Endodermal cell (in vitro differentiated cells): Measurements from ENCODE around the gene SIAE. TPM values are rescaled to one million over a fixed set of nuclear protein-coding genes. Genes with fewer than 3 reads are reported as not detected.

Experiments
- DNase-seq: peaks from one replicate; pipeline ENCODE4 v3.0.0-alpha.2; 2017
- H3K27ac ChIP-seq: 2 replicates; pipeline ENCODE4 v1.5.1; 2013; ENCODE audit warnings: mild to moderate bottlenecking, low read depth, low read length, moderate library complexity
- H3K27me3 ChIP-seq: 2 replicates; pipeline ENCODE4 v1.6.1; 2013; ENCODE audit warnings: mild to moderate bottlenecking, low read length, moderate library complexity; ENCODE audit not compliant: insufficient read depth, control insufficient read depth, poor library complexity, severe bottlenecking
- H3K36me3 ChIP-seq: 2 replicates; pipeline ENCODE4 v1.7.0; 2013; ENCODE audit warnings: mild to moderate bottlenecking, low read length, moderate library complexity; ENCODE audit not compliant: control insufficient read depth, insufficient read depth
- H3K4me1 ChIP-seq: one replicate; pipeline ENCODE4 v1.7.0; 2013; ENCODE audit warnings: low read length; ENCODE audit not compliant: control insufficient read depth, insufficient read depth
- H3K4me3 ChIP-seq: 2 replicates; pipeline ENCODE4 v1.5.1; 2013; ENCODE audit warnings: mild to moderate bottlenecking, low read length, moderate library complexity
- H3K9ac ChIP-seq: 2 replicates; pipeline ENCODE4 v1.6.1; 2013; ENCODE audit warnings: mild to moderate bottlenecking, low read length, moderate library complexity; ENCODE audit not compliant: poor library complexity, severe bottlenecking; ENCODE audit errors: extremely low read depth
- H3K9me3 ChIP-seq: 2 replicates; pipeline ENCODE4 v1.6.1; 2013; ENCODE audit warnings: mild to moderate bottlenecking, low read length, moderate library complexity; ENCODE audit not compliant: control insufficient read depth
- H3K27ac Mint-ChIP-seq: 2 replicates; pipeline ENCODE4 v1.8.0; 2020; ENCODE audit warnings: mixed read lengths
- H3K27me3 Mint-ChIP-seq: 2 replicates; pipeline ENCODE4 v1.8.0; 2021; ENCODE audit warnings: mild to moderate bottlenecking, mixed read lengths; ENCODE audit not compliant: insufficient read depth
- H3K36me3 Mint-ChIP-seq: 2 replicates; pipeline ENCODE4 v1.8.0; 2020; ENCODE audit warnings: low read depth, mixed read lengths
- H3K4me1 Mint-ChIP-seq: 2 replicates; pipeline ENCODE4 v1.8.0; 2020; ENCODE audit warnings: mixed read lengths
- H3K4me3 Mint-ChIP-seq: 2 replicates; pipeline ENCODE4 v1.8.0; 2020; ENCODE audit warnings: mild to moderate bottlenecking, moderate library complexity, mixed read lengths
- H3K9me3 Mint-ChIP-seq: 2 replicates; pipeline ENCODE4 v1.8.0; 2020; ENCODE audit warnings: mild to moderate bottlenecking, mixed read lengths
- CTCF ChIP-seq: fragments of 200-600 bp; sonication (generic); conservative IDR thresholded peaks from 2 replicates; pipeline ENCODE4 v1.5.0; 2021; ENCODE audit warnings: antibody characterized with exemption, mild to moderate bottlenecking
- WGBS, 2 experiments: methylation state at CpG; one replicate each; pipeline versions ENCODE4 v1.1.5 to v1.1.7; 2013; ENCODE audit warnings: missing lambda C conversion rate in 2 of 2, mixed read lengths in 1 of 2; ENCODE audit not compliant: insufficient coverage in 1 of 2, insufficient read length in 1 of 2; 5-methylcytosine and 5-hydroxymethylcytosine counted together
- total RNA-seq, 2 donors: library from RNA; stranded (reverse); fragmentation: NEBNext Ultra II Directional in 1 of 2; extraction: Animal tissue kit (Norgen Biotek cat#: 25700) in 1 of 2; gene quantifications; 2 replicates in 1 of 2; 3 replicates in 1 of 2; pipeline ENCODE4 v1.2.1, GENCODE V29; 2021

The SIAE gene
- total RNA-seq, 2 donors from 2014 or later = 4.4 to 7.4 TPM

DNA sequence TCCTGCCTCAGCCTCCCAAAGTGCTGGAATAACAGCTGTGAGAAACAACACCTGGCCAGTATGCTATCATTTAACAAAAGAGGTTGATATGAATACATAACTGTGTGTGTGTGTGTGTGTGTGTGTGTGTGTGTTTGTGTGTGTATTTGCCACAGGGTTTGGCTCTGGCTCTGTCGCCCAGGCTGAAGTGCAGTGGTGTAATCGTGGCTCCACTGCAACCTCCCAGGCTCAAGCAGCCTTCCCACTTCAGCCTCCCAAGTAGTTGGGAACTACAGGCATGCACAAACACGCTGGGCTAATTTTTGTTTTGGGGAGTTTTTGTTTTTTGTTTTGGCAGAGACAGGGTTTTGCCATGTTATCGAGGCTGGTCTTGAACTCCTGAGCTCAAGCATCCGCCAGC is 4.9 kb upstream of the SIAE start:
- H3K9me3 Mint-ChIP-seq = peaks cover 12% of the 10 kb centered on the region
- H3K27ac Mint-ChIP-seq = no peak overlapping the region
- 88 to 90% methylated on average over 2 to 5 of the region's 5 CpGs for WGBS, 2 experiments
- H3K27ac ChIP-seq = no peak overlapping the region
- DNase-seq = no peak
- peaks cover 17% of the 10 kb centered on the region for H3K9me3 ChIP-seq
- H3K36me3 ChIP-seq = peaks cover 3% of the 10 kb centered on the region
- H3K36me3 Mint-ChIP-seq = peaks cover 14% of the 10 kb centered on the region
- H3K4me1 Mint-ChIP-seq = peaks cover 4% of the 10 kb centered on the region
- H3K4me3 ChIP-seq = no peak overlapping the region
- no peaks in the 10 kb centered on the region for H3K27me3 Mint-ChIP-seq
- no peaks in the 10 kb centered on the region for H3K4me1 ChIP-seq
- no peak overlapping the region for H3K4me3 Mint-ChIP-seq
- H3K9ac ChIP-seq = no peak overlapping the region
- H3K27me3 ChIP-seq = no peaks in the 10 kb centered on the region
- TF ChIP-seq CTCF = no peak

- peaks cover 14% of the 10 kb centered on the region for H3K27me3 ChIP-seq
- 88% methylated on average over 2 of the region's 2 CpGs; no CpG with 5 or more reads in 1 of the 2 experiments for WGBS, 2 experiments
- peaks cover 10% of the 10 kb centered on the region for H3K4me1 Mint-ChIP-seq
These were observed 2.8 kb upstream of the SIAE start for GRCh38 chr11:124676386-124676785.

DNA sequence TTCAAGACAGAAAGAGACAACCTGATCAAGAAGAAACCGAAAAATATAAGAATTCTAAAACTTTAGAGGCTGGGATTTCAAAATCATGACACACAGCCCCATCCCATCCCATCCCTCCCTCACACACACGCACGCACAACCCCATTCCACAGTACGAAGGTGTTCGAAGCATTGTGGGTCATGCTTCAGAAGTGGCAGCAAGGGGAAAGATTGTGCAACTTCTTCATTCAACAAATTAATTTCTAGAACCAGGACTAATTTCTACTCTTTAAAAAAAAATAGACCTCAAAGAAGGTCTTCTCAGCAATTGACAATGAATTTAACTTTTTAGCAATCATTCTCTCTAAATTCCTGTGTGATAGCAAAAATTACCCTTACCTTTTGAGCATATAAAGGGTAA is 1.0 kb upstream of the SIAE start:
- no peaks in the 10 kb centered on the region for H3K9me3 Mint-ChIP-seq
- Histone ChIP-seq H3K4me1 (peaks cover 4% of the 10 kb centered on the region), H3K27me3 (peaks cover 25% of the 10 kb centered on the region), H3K9me3 (no peaks in the 10 kb centered on the region), H3K9ac (peak overlapping the region; percentile 69), H3K36me3 (no peaks in the 10 kb centered on the region), H3K4me3 (peak overlapping the region; percentile 89), H3K27ac (no peak overlapping the region)
- no peaks in the 10 kb centered on the region for H3K36me3 Mint-ChIP-seq
- H3K4me1 Mint-ChIP-seq = peaks cover 10% of the 10 kb centered on the region
- WGBS, 2 experiments = 93% methylated on average over 5 of the region's 5 CpGs; no CpG with 5 or more reads in 1 of the 2 experiments
- TF ChIP-seq CTCF = no peak
- DNase-seq = no peak
- peaks cover 22% of the 10 kb centered on the region for H3K27me3 Mint-ChIP-seq
- peak overlapping the region; percentile 87 for H3K4me3 Mint-ChIP-seq
- peak overlapping the region; percentile 93 for H3K27ac Mint-ChIP-seq

More at GRCh38 chr11:124676386-124676785, 2.8 kb upstream of the SIAE start:
- DNase-seq = no peak
- no peaks in the 10 kb centered on the region for H3K36me3 ChIP-seq
- H3K4me3 ChIP-seq = no peak overlapping the region
- Mint-ChIP-seq H3K4me3 (no peak overlapping the region), H3K27ac (no peak overlapping the region), H3K9me3 (no peaks in the 10 kb centered on the region), H3K27me3 (peaks cover 18% of the 10 kb centered on the region), H3K36me3 (no peaks in the 10 kb centered on the region)
- H3K9me3 ChIP-seq = no peaks in the 10 kb centered on the region
- H3K27ac ChIP-seq = no peak overlapping the region
- H3K4me1 ChIP-seq = peaks cover 4% of the 10 kb centered on the region
- no peak overlapping the region for H3K9ac ChIP-seq
- no peak for TF ChIP-seq CTCF
